Measurements from ENCODE around the gene CAMK1D. TPM values are rescaled to one million over a fixed set of nuclear protein-coding genes. Genes with fewer than 3 reads are reported as not detected.
A peak's percentile ranks its signal among the peaks of the same experiment; 100 is the strongest.
"Not testable (repeated sequence)": the region's sequence is repeated elsewhere in the genome, so short reads cannot be mapped to it uniquely, and the experiment has no call there.

Gene CAMK1D
- polyA plus RNA-seq, 12 donors: 1.6 to 16.1 (median 3.5) TPM; not detected in 1

GRCh38 chr10:12513775-12514673 is 164.7 kb downstream of the CAMK1D start:
- DNase-seq: no peak

- no peak for DNase-seq
Observed at GRCh38 chr10:12518024-12518423, 168.7 kb downstream of the CAMK1D start.

GRCh38 chr10:12521423-12521822 is 172.1 kb downstream of the CAMK1D start:
- DNase-seq: no peak

DNA sequence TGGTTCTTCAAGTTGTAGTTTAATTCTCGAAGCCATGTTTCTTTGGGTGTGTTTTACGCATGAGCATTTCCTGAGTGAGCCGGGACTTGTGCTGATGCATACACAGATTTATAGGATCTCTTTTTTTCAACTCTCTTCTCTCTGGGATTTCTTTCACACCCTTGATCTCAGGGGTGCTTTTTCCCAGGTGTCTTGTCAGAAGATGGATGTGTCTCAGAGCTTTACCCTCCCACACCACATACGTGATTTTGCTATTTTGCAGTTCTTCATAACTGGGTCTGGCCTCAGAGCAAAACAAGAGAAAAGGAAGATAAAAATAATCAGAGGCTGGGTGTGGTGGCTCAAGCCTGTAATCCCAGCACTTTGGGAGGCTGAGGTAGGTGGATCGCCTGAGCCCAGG is 177.0 kb downstream of the CAMK1D start:
- no peak for DNase-seq

GRCh38 chr10:12529976-12530375 is 180.6 kb downstream of the CAMK1D start:
- peak; percentile 31 for DNase-seq

GRCh38 chr10:12531305-12532220 is 182.2 kb downstream of the CAMK1D start:
- DNase-seq: no peak

DNA sequence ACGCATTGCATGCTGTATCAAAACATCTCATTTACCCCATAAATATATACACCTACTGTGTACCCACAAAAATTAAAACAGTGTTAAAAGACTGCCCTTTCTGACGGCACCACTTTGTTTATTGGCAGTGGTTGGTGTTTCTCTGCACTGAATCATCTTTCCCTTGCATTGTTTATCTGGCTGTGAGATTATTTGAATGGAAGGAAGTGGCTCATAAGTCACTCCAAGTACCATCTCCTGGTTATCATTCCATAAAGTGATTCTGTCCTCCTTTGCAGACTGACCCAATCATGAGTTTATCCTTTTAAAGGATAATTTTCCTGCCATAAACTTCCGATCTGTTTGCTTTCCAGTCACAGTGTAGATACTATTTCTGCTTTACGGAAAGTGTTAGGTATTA is 183.8 kb downstream of the CAMK1D start:
- no peak for DNase-seq

GRCh38 chr10:12533723-12534122 is 184.4 kb downstream of the CAMK1D start:
- no peak for DNase-seq

GRCh38 chr10:12534824-12535223 is 185.5 kb downstream of the CAMK1D start:
- no peak for DNase-seq

- DNase-seq: no peak
Observed at GRCh38 chr10:12535656-12536055, 186.3 kb downstream of the CAMK1D start.

GRCh38 chr10:12538491-12538995 is 189.2 kb downstream of the CAMK1D start:
- no peak for DNase-seq

- DNase-seq: no peak
Observed at GRCh38 chr10:12539350-12540164, 190.2 kb downstream of the CAMK1D start.

GRCh38 chr10:12540341-12540781 is 191.0 kb downstream of the CAMK1D start:
- DNase-seq: no peak

DNA sequence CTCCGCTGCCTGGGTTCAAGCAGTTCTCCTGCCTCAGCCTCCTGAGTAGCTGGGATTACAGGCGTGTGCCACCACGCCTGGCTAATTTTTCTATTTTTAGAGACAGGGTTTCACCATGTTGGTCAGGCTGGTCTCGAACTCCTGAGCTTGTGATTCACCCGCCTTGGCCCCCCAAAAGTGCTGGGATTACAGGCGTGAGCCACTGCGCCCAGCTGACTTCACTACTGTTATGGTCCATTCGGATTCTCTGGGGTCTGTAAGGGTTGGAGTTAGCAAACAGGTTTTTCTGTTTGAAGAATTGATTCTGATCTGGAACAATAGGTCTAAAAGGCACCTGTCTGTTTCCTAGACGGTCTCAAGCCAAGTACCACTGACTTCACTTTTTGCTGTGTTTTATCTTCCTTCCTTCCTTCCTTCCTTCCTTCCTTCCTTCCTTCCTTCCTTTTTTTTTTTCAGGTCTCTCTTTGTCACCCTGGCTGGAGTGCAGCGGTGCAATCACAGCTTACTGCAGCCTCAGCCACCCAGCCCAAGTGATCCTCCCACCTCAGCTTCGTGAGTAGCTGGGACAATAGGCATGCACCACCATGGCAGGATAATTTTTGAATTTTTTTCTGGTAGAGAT is 192.2 kb downstream of the CAMK1D start:
- DNase-seq: no peak

- no peak for DNase-seq
Observed at GRCh38 chr10:12542133-12542670, 192.9 kb downstream of the CAMK1D start.

- DNase-seq: no peak
Observed at GRCh38 chr10:12543589-12543988, 194.2 kb downstream of the CAMK1D start.

GRCh38 chr10:12546160-12546802 is 196.9 kb downstream of the CAMK1D start:
- not testable (repeated sequence) for DNase-seq

GRCh38 chr10:12547301-12547771 is 198.0 kb downstream of the CAMK1D start:
- no peak for DNase-seq

GRCh38 chr10:12549297-12549696 is 199.9 kb downstream of the CAMK1D start:
- DNase-seq: no peak

GRCh38 chr10:12550994-12551393 is 201.6 kb downstream of the CAMK1D start:
- no peak for DNase-seq
